SK-N-SH (cell line): ENCODE measurements around the gene CBR4. TPM values are rescaled to one million over a fixed set of nuclear protein-coding genes. Genes with fewer than 3 reads are reported as not detected.

Experiments
- CTCF ChIA-PET: fragments of 300-600, 350-600 bp; formaldehyde crosslinking; extraction: SDS; loops from one replicate; lab custom pipeline; 2021; lab: Yijun Ruan, JAX
- POLR2A ChIA-PET: fragments of 350-600 bp; sonication (Branson Sonifier 250); formaldehyde crosslinking; extraction: SDS; loops from one replicate; lab custom pipeline; 2020; ENCODE audit warnings: antibody characterized with exemption, inconsistent platforms; lab: Yijun Ruan, JAX
- DNase-seq: peaks from one replicate; pipeline ENCODE4 v3.0.0; 2012
- H2AFZ ChIP-seq: fragments of 200-600 bp; sonication (generic); 2 replicates; pipeline ENCODE4 v1.8.1; 2016; ENCODE audit warnings: antibody characterized with exemption, mild to moderate bottlenecking, low read depth
- H3F3A ChIP-seq: fragments of 200-600 bp; sonication (generic); replicated peaks from 2 replicates; pipeline ENCODE3; 2016; ENCODE audit warnings: antibody characterized with exemption, mild to moderate bottlenecking; ENCODE audit not compliant: insufficient read depth
- H3K27ac ChIP-seq, 2 experiments: fragments of 200-500 bp in 1 of 2; fragments of 200-600 bp in 1 of 2; sonication (Bioruptor generic) in 1 of 2; sonication (generic), shearing (Covaris generic) in 1 of 2; 2 replicates each; pipeline versions ENCODE4 v1.5.1 to v1.6.1; 2014 to 2016; ENCODE audit warnings: low read depth in 2 of 2, inconsistent platforms in 1 of 2, low read length in 1 of 2, mild to moderate bottlenecking in 1 of 2, mixed read lengths in 1 of 2
- H3K27me3 ChIP-seq: fragments of 200-600 bp; sonication (generic), shearing (Covaris generic); 2 replicates; pipeline ENCODE4 v1.6.1; 2016; ENCODE audit warnings: mixed run types; ENCODE audit not compliant: insufficient read depth
- H3K36me3 ChIP-seq, 2 experiments: fragments of 200-500 bp in 1 of 2; fragments of 200-600 bp in 1 of 2; sonication (Bioruptor generic) in 1 of 2; sonication (generic) in 1 of 2; replicated peaks in 1 of 2; 2 replicates each; pipeline versions ENCODE3 to v1.5.1; 2014 to 2016; ENCODE audit warnings: low read length in 1 of 2, mild to moderate bottlenecking in 1 of 2; ENCODE audit not compliant: insufficient read depth in 2 of 2, control insufficient read depth in 1 of 2
- H3K4me1 ChIP-seq, 2 experiments: fragments of 200-500 bp in 1 of 2; fragments of 200-600 bp in 1 of 2; sonication (Bioruptor generic) in 1 of 2; sonication (generic), shearing (Covaris generic) in 1 of 2; 2 replicates each; pipeline versions ENCODE4 v1.5.1 to v1.6.1; 2014 to 2016; ENCODE audit warnings: low read depth in 1 of 2, low read length in 1 of 2, mixed run types in 1 of 2; ENCODE audit not compliant: insufficient read depth in 2 of 2, control insufficient read depth in 1 of 2
- H3K4me2 ChIP-seq: fragments of 200-600 bp; sonication (generic), shearing (Covaris generic); 2 replicates; pipeline ENCODE4 v1.6.1; 2017; ENCODE audit warnings: mixed run types
- H3K4me3 ChIP-seq, 2 experiments: fragments of 200-500 bp in 1 of 2; fragments of 200-600 bp in 1 of 2; sonication (Bioruptor generic) in 1 of 2; sonication (generic), shearing (Covaris generic) in 1 of 2; 2 replicates each; pipeline versions ENCODE4 v1.5.1 to v1.8.1; 2014 to 2016; ENCODE audit warnings: low read depth in 2 of 2, inconsistent platforms in 1 of 2, low read length in 1 of 2, mild to moderate bottlenecking in 1 of 2, mixed read lengths in 1 of 2, moderate library complexity in 1 of 2
- H3K79me2 ChIP-seq: fragments of 200-600 bp; sonication (generic); 2 replicates; pipeline ENCODE4 v1.8.1; 2017; ENCODE audit warnings: mild to moderate bottlenecking; ENCODE audit not compliant: insufficient read depth
- H3K9ac ChIP-seq: fragments of 200-600 bp; sonication (generic); 2 replicates; pipeline ENCODE4 v1.6.1; 2017; ENCODE audit warnings: mixed run types
- H3K9me2 ChIP-seq: fragments of 200-600 bp; sonication (generic); 2 replicates; pipeline ENCODE4 v1.6.1; 2017; ENCODE audit warnings: mixed run types
- H3K9me3 ChIP-seq: fragments of 200-600 bp; sonication (generic); 2 replicates; pipeline ENCODE4 v1.6.1; 2017; ENCODE audit warnings: mixed run types, mild to moderate bottlenecking, moderate library complexity
- H4K20me1 ChIP-seq: fragments of 200-600 bp; sonication (generic); 2 replicates; pipeline ENCODE4 v1.6.1; 2017; ENCODE audit warnings: mild to moderate bottlenecking, mixed run types; ENCODE audit not compliant: insufficient read depth
- ELF1 ChIP-seq: IDR thresholded peaks from 2 replicates; pipeline ENCODE4 v1.4.0; 2012
- GABPA ChIP-seq: IDR thresholded peaks from 2 replicates; pipeline ENCODE4 v1.4.0; 2012; ENCODE audit warnings: low read depth, mild to moderate bottlenecking
- GATA2 ChIP-seq: sonication (generic); formaldehyde crosslinking; IDR thresholded peaks from 2 replicates; pipeline ENCODE4 v1.5.0; 2020; ENCODE audit warnings: mild to moderate bottlenecking, missing genetic modification reagents
- NFIC ChIP-seq: IDR thresholded peaks from 2 replicates; pipeline ENCODE4 v1.4.0; 2012; ENCODE audit warnings: borderline replicate concordance
- NRF1 ChIP-seq: IDR thresholded peaks from 2 replicates; pipeline ENCODE4 v1.6.1; 2012; ENCODE audit warnings: low read depth, mild to moderate bottlenecking, low read length
- RFX5 ChIP-seq: IDR thresholded peaks from 2 replicates; pipeline ENCODE4 v1.6.1; 2012; ENCODE audit warnings: mild to moderate bottlenecking, improper control_type of control experiment, low read length
- SMC3 ChIP-seq: IDR thresholded peaks from 2 replicates; pipeline ENCODE4 v1.6.1; 2012; ENCODE audit warnings: low read depth, low read length, improper control_type of control experiment
- TCF12 ChIP-seq: IDR thresholded peaks from 2 replicates; pipeline ENCODE4 v1.4.0; 2012
- WGBS: methylation state at CpG from one replicate; pipeline ENCODE4 v1.1.6; 2017; ENCODE audit warnings: low lambda C conversion rate; 5-methylcytosine and 5-hydroxymethylcytosine counted together
- polyA plus RNA-seq, 3 experiments: library from polyadenylated mRNA; depleted of rRNA; stranded (reverse); fragments of >200 nt; gene quantifications; 2 replicates each; pipeline ENCODE4 v1.2.3, GENCODE V29; 2012
- TF ChIP-seq, protein P1 (sequence below): IDR thresholded peaks from 2 replicates; pipeline ENCODE4 v1.6.1; 2012; ENCODE audit warnings: mild to moderate bottlenecking, low read depth, low read length, moderate library complexity
- TF ChIP-seq, protein P2 (sequence below): fragments of 200-600 bp; sonication (generic); IDR thresholded peaks from 2 replicates; pipeline ENCODE4 v1.6.1; 2017; ENCODE audit warnings: antibody characterized with exemption, mild to moderate bottlenecking, moderate library complexity
- TF ChIP-seq, protein P3 (sequence below): IDR thresholded peaks from 2 replicates; pipeline ENCODE4 v1.4.0; 2012; ENCODE audit warnings: low read depth, borderline replicate concordance
- TF ChIP-seq, protein P4 (sequence below): fragments of 150-350 bp; IDR thresholded peaks from 2 replicates; pipeline ENCODE4 v1.6.1; 2017; ENCODE audit warnings: antibody characterized with exemption, low read length, low read depth, borderline replicate concordance

CBR4 gene
- polyA plus RNA-seq, 1 of the 3 experiments (the other 2 are of a cell fraction): 2.8 TPM

DNA sequence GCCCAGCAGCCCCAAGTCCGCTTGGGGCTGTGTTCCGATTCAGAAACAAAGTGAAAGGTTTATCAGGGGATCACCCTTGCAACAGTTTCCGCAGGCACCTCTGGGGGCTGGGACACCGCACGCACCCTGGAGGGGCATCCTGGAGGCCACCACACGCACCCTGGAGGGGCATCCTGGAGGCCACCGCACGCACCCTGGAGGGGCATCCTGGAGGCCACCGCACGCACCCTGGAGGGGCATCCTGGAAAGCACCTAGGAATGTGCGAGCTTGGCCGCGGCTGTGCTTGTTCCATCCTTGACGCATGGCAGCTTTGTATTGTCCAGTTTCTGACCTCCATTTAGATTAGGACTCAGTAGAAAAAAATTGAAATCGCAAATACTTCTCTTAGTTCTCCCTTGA, 21.3 kb upstream of the CBR4 start:
- H3K4me3 ChIP-seq: peak overlapping the region in 1 of 2 experiments; percentile 37; a peak in 1 of 4 replicates
- no peaks in the 10 kb centered on the region for H4K20me1 ChIP-seq
- DNase-seq: no peak
- H3K4me1 ChIP-seq: peaks cover 0 to 2% of the 10 kb centered on the region in 2 experiments; a peak in 2 of 4 replicates
- WGBS: 92% methylated on average over 13 of the region's 15 CpGs
- ChIA-PET POLR2A (no interaction called here), CTCF (interaction anchor here (0.9 kb wide), 1 partner anchor 109 kb away, joined by 3 read pairs; no protein-coding TSS in a partner anchor)
- peak overlapping the region; percentile 33; the same call in 1 of the 2 replicates for H3K9ac ChIP-seq
- H3K4me2 ChIP-seq: 0 out of 2 replicates have a peak overlapping the region, but pooled peaks have one; percentile 46
- peak overlapping the region in 1 of 2 experiments; percentile 77; a peak in 3 of 4 replicates for H3K27ac ChIP-seq
- peaks cover 20% of the 10 kb centered on the region for H3F3A ChIP-seq
- H2AFZ ChIP-seq: peak overlapping the region; percentile 80; the same call in 1 of the 2 replicates
- no peaks in the 10 kb centered on the region for H3K9me2 ChIP-seq
- no peaks in the 10 kb centered on the region for H3K27me3 ChIP-seq
- no peaks in the 10 kb centered on the region for H3K79me2 ChIP-seq
- no peak for TF ChIP-seq GABPA
- TF ChIP-seq, protein P1, sequence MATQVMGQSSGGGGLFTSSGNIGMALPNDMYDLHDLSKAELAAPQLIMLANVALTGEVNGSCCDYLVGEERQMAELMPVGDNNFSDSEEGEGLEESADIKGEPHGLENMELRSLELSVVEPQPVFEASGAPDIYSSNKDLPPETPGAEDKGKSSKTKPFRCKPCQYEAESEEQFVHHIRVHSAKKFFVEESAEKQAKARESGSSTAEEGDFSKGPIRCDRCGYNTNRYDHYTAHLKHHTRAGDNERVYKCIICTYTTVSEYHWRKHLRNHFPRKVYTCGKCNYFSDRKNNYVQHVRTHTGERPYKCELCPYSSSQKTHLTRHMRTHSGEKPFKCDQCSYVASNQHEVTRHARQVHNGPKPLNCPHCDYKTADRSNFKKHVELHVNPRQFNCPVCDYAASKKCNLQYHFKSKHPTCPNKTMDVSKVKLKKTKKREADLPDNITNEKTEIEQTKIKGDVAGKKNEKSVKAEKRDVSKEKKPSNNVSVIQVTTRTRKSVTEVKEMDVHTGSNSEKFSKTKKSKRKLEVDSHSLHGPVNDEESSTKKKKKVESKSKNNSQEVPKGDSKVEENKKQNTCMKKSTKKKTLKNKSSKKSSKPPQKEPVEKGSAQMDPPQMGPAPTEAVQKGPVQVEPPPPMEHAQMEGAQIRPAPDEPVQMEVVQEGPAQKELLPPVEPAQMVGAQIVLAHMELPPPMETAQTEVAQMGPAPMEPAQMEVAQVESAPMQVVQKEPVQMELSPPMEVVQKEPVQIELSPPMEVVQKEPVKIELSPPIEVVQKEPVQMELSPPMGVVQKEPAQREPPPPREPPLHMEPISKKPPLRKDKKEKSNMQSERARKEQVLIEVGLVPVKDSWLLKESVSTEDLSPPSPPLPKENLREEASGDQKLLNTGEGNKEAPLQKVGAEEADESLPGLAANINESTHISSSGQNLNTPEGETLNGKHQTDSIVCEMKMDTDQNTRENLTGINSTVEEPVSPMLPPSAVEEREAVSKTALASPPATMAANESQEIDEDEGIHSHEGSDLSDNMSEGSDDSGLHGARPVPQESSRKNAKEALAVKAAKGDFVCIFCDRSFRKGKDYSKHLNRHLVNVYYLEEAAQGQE: no peak
- TF ChIP-seq SMC3: no peak
- no peak for TF ChIP-seq GATA2 (CRISPR knock-in tag)
- no peak for TF ChIP-seq NRF1
- TF ChIP-seq, protein P2, sequence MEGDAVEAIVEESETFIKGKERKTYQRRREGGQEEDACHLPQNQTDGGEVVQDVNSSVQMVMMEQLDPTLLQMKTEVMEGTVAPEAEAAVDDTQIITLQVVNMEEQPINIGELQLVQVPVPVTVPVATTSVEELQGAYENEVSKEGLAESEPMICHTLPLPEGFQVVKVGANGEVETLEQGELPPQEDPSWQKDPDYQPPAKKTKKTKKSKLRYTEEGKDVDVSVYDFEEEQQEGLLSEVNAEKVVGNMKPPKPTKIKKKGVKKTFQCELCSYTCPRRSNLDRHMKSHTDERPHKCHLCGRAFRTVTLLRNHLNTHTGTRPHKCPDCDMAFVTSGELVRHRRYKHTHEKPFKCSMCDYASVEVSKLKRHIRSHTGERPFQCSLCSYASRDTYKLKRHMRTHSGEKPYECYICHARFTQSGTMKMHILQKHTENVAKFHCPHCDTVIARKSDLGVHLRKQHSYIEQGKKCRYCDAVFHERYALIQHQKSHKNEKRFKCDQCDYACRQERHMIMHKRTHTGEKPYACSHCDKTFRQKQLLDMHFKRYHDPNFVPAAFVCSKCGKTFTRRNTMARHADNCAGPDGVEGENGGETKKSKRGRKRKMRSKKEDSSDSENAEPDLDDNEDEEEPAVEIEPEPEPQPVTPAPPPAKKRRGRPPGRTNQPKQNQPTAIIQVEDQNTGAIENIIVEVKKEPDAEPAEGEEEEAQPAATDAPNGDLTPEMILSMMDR: no peak
- TF ChIP-seq RFX5: no peak
- no peak for TF ChIP-seq NFIC
- TF ChIP-seq, protein P3, sequence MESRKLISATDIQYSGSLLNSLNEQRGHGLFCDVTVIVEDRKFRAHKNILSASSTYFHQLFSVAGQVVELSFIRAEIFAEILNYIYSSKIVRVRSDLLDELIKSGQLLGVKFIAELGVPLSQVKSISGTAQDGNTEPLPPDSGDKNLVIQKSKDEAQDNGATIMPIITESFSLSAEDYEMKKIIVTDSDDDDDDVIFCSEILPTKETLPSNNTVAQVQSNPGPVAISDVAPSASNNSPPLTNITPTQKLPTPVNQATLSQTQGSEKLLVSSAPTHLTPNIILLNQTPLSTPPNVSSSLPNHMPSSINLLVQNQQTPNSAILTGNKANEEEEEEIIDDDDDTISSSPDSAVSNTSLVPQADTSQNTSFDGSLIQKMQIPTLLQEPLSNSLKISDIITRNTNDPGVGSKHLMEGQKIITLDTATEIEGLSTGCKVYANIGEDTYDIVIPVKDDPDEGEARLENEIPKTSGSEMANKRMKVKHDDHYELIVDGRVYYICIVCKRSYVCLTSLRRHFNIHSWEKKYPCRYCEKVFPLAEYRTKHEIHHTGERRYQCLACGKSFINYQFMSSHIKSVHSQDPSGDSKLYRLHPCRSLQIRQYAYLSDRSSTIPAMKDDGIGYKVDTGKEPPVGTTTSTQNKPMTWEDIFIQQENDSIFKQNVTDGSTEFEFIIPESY: no peak
- no peak for TF ChIP-seq ELF1
- no peak for TF ChIP-seq TCF12
- TF ChIP-seq, protein P4, sequence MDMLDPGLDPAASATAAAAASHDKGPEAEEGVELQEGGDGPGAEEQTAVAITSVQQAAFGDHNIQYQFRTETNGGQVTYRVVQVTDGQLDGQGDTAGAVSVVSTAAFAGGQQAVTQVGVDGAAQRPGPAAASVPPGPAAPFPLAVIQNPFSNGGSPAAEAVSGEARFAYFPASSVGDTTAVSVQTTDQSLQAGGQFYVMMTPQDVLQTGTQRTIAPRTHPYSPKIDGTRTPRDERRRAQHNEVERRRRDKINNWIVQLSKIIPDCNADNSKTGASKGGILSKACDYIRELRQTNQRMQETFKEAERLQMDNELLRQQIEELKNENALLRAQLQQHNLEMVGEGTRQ: no peak
- no peaks in the 10 kb centered on the region for H3K36me3 ChIP-seq
- no peaks in the 10 kb centered on the region for H3K9me3 ChIP-seq
